Activated CD8-positive, alpha-beta memory T cell treated with anti-CD3 and anti-CD28 coated beads for 4 hours (primary cell): ENCODE results near the gene TMCO4.
"Not testable (repeated sequence)": the region's sequence is repeated elsewhere in the genome, so short reads cannot be mapped to it uniquely, and the experiment has no call there.

Experiments used
- DNase-seq, 2 donors: peaks; one replicate each; pipeline ENCODE4 v3.0.0-alpha.2; 2020; ENCODE audit warnings: low read depth in 2 of 2

Gene TMCO4

GRCh38 chr1:19656134-19656779 is 143.5 kb downstream of the TMCO4 start:
- DNase-seq: no peak

GRCh38 chr1:19655718-19656080 is 144.0 kb downstream of the TMCO4 start:
- no peak for DNase-seq

GRCh38 chr1:19654886-19655717 is 144.6 kb downstream of the TMCO4 start:
- no peak for DNase-seq

- no peak for DNase-seq
Observed at GRCh38 chr1:19654386-19654785, 145.3 kb downstream of the TMCO4 start.

GRCh38 chr1:19651141-19651737 is 148.5 kb downstream of the TMCO4 start:
- DNase-seq: no peak

GRCh38 chr1:19650416-19651140 is 149.1 kb downstream of the TMCO4 start:
- DNase-seq: no peak

GRCh38 chr1:19648689-19649088 is 151.0 kb downstream of the TMCO4 start:
- no peak for DNase-seq

GRCh38 chr1:19648239-19648638 is 151.5 kb downstream of the TMCO4 start:
- DNase-seq: no peak

- no peak for DNase-seq
Observed at GRCh38 chr1:19647643-19648042, 152.1 kb downstream of the TMCO4 start.

- DNase-seq: no peak
Observed at GRCh38 chr1:19646377-19647319, 153.1 kb downstream of the TMCO4 start.

GRCh38 chr1:19645411-19646251 is 154.1 kb downstream of the TMCO4 start:
- DNase-seq: no peak

- no peak for DNase-seq
Observed at GRCh38 chr1:19644681-19645410, 154.9 kb downstream of the TMCO4 start.

GRCh38 chr1:19644395-19644680 is 155.4 kb downstream of the TMCO4 start:
- no peak for DNase-seq

- DNase-seq: peak; percentile 43 to 52
Observed at GRCh38 chr1:19643602-19644394, 155.9 kb downstream of the TMCO4 start, which contains the start of gene NBL1. NBL1 (plus strand) TSS chr1:19644311; CDS start chr1:19655031, 10,720 bp downstream.

GRCh38 chr1:19643121-19643520 is 156.6 kb downstream of the TMCO4 start:
- DNase-seq: no peak

- DNase-seq: no peak
Observed at GRCh38 chr1:19640363-19641316, 159.1 kb downstream of the TMCO4 start.

GRCh38 chr1:19639999-19640362 is 159.7 kb downstream of the TMCO4 start:
- no peak for DNase-seq

- not testable (repeated sequence) for DNase-seq
Observed at GRCh38 chr1:19639228-19639627, 160.5 kb downstream of the TMCO4 start.
